MM.1S (cell line): ENCODE measurements around the gene EEA1.

ENCODE experiments used
- DNase-seq: peaks from one replicate; pipeline ENCODE4 v3.0.0-alpha.2; 2015
- H2AFZ ChIP-seq: fragments of 300-600 bp; sonication (generic); 2 replicates; pipeline ENCODE4 v1.6.0; 2016; ENCODE audit warnings: antibody characterized with exemption, low read length
- H3F3A ChIP-seq: fragments of 300-600 bp; sonication (generic); 2 replicates; pipeline ENCODE4 v1.6.1; 2016; ENCODE audit warnings: mild to moderate bottlenecking, antibody characterized with exemption, low read length, moderate library complexity, mixed read lengths; ENCODE audit not compliant: insufficient read depth
- H3K27ac ChIP-seq: fragments of 300-600 bp; sonication (generic); 2 replicates; pipeline ENCODE4 v1.5.1; 2016; ENCODE audit warnings: mild to moderate bottlenecking, low read length
- H3K27me3 ChIP-seq: fragments of 300-600 bp; sonication (generic); replicated peaks from 2 replicates; pipeline ENCODE4 v1.6.0; 2016; ENCODE audit warnings: low read length; ENCODE audit not compliant: insufficient read depth
- H3K36me3 ChIP-seq: fragments of 300-600 bp; sonication (generic); replicated peaks from 2 replicates; pipeline ENCODE4 v1.6.1; 2016; ENCODE audit warnings: mild to moderate bottlenecking, low read length, mixed read lengths; ENCODE audit not compliant: insufficient read depth
- H3K4me1 ChIP-seq: fragments of 300-600 bp; sonication (generic); 2 replicates; pipeline ENCODE4 v1.6.1; 2016; ENCODE audit warnings: low read length, mixed read lengths
- H3K4me2 ChIP-seq: fragments of 300-600 bp; sonication (generic); 2 replicates; pipeline ENCODE4 v1.6.0; 2016; ENCODE audit warnings: low read depth, low read length
- H3K4me3 ChIP-seq: fragments of 300-600 bp; sonication (generic); 2 replicates; pipeline ENCODE4 v1.5.1; 2016; ENCODE audit warnings: low read length, mixed read lengths
- H3K79me2 ChIP-seq: fragments of 300-600 bp; sonication (generic); 2 replicates; pipeline ENCODE4 v1.6.1; 2016; ENCODE audit warnings: mixed run types, low read length, mixed read lengths
- H3K9ac ChIP-seq: fragments of 300-600 bp; sonication (generic); 2 replicates; pipeline ENCODE4 v1.6.1; 2016; ENCODE audit warnings: low read length, mixed read lengths
- H3K9me2 ChIP-seq: fragments of 300-600 bp; sonication (generic); replicated peaks from 2 replicates; pipeline ENCODE4 v1.6.1; 2016; ENCODE audit warnings: mild to moderate bottlenecking, low read length, mixed read lengths; ENCODE audit not compliant: insufficient read depth
- H3K9me3 ChIP-seq: fragments of 300-600 bp; sonication (generic); replicated peaks from 2 replicates; pipeline ENCODE4 v1.6.1; 2016; ENCODE audit warnings: mild to moderate bottlenecking, low read length, mixed read lengths; ENCODE audit not compliant: insufficient read depth
- H4K20me1 ChIP-seq: fragments of 300-600 bp; sonication (generic); 2 replicates; pipeline ENCODE4 v1.6.1; 2016; ENCODE audit warnings: mild to moderate bottlenecking, low read length, moderate library complexity, mixed read lengths; ENCODE audit not compliant: insufficient read depth
- CTCF ChIP-seq: fragments of 300-600 bp; sonication (generic); IDR thresholded peaks from 2 replicates; pipeline ENCODE4 v1.5.1; 2016; ENCODE audit warnings: antibody characterized with exemption, low read length, mixed read lengths
- EZH2 ChIP-seq: fragments of 300-600 bp; sonication (generic); optimal IDR thresholded peaks from 2 replicates; pipeline ENCODE3; 2017; ENCODE audit warnings: low read depth, mild to moderate bottlenecking, antibody characterized with exemption, low read length, mixed read lengths
- EZH2phosphoT487 ChIP-seq: fragments of 300-600 bp; sonication (generic); IDR thresholded peaks from 2 replicates; pipeline ENCODE4 v1.6.1; 2018; ENCODE audit warnings: antibody characterized with exemption, low read length

EEA1 gene

GRCh38 chr12:92740411-92740810 lies 188.7 kb downstream of the EEA1 start:
- H3K4me1 ChIP-seq = no peaks in the 10 kb centered on the region
- H3K27ac ChIP-seq = no peak overlapping the region
- H3K4me2 ChIP-seq = no peak overlapping the region
- H3K9me3 ChIP-seq = no peaks in the 10 kb centered on the region
- TF ChIP-seq EZH2phosphoT487 (no peak), EZH2 (no peak), CTCF (no peak)
- H3F3A ChIP-seq = no peaks in the 10 kb centered on the region
- H4K20me1 ChIP-seq = no peaks in the 10 kb centered on the region
- H3K9me2 ChIP-seq = no peaks in the 10 kb centered on the region
- H3K9ac ChIP-seq = no peak overlapping the region
- no peak overlapping the region for H2AFZ ChIP-seq
- no peak for DNase-seq
- no peaks in the 10 kb centered on the region for H3K27me3 ChIP-seq
- H3K79me2 ChIP-seq = no peaks in the 10 kb centered on the region
- no peaks in the 10 kb centered on the region for H3K36me3 ChIP-seq
- H3K4me3 ChIP-seq = no peak overlapping the region

- Histone ChIP-seq H3K27me3 (no peaks in the 10 kb centered on the region), H3K9me2 (no peaks in the 10 kb centered on the region), H3K4me3 (no peak overlapping the region), H3K79me2 (no peaks in the 10 kb centered on the region), H4K20me1 (no peaks in the 10 kb centered on the region), H3K36me3 (no peaks in the 10 kb centered on the region), H3K9me3 (no peaks in the 10 kb centered on the region), H3K27ac (no peak overlapping the region), H3F3A (no peaks in the 10 kb centered on the region), H3K4me2 (no peak overlapping the region), H3K4me1 (no peaks in the 10 kb centered on the region), H3K9ac (no peak overlapping the region), H2AFZ (no peak overlapping the region)
- DNase-seq = no peak
- TF ChIP-seq EZH2phosphoT487 (no peak), CTCF (no peak), EZH2 (no peak)
Measured at GRCh38 chr12:92739113-92739512, 190.0 kb downstream of the EEA1 start.

GRCh38 chr12:92737855-92738850 lies 190.9 kb downstream of the EEA1 start:
- H3F3A ChIP-seq = no peaks in the 10 kb centered on the region
- no peaks in the 10 kb centered on the region for H3K79me2 ChIP-seq
- no peaks in the 10 kb centered on the region for H3K4me1 ChIP-seq
- no peak overlapping the region for H3K4me3 ChIP-seq
- H3K9me3 ChIP-seq = no peaks in the 10 kb centered on the region
- H2AFZ ChIP-seq = no peak overlapping the region
- no peak overlapping the region for H3K27ac ChIP-seq
- H3K4me2 ChIP-seq = no peak overlapping the region
- no peaks in the 10 kb centered on the region for H3K27me3 ChIP-seq
- no peaks in the 10 kb centered on the region for H3K36me3 ChIP-seq
- no peak for DNase-seq
- TF ChIP-seq EZH2 = no peak
- no peak for TF ChIP-seq EZH2phosphoT487
- TF ChIP-seq CTCF = no peak
- no peaks in the 10 kb centered on the region for H4K20me1 ChIP-seq
- H3K9me2 ChIP-seq = no peaks in the 10 kb centered on the region
- no peak overlapping the region for H3K9ac ChIP-seq
